Thoracic aorta (tissue), 2 donors: ENCODE measurements around the gene RHCE. TPM values are rescaled to one million over a fixed set of nuclear protein-coding genes. Genes with fewer than 3 reads are reported as not detected.
"Not testable (repeated sequence)": the region's sequence is repeated elsewhere in the genome, so short reads cannot be mapped to it uniquely, and the experiment has no call there.

Experiments used
- ATAC-seq: fragments of 150-250 bp; one replicate; pipeline ENCODE4 v1.8.0; 2017; ENCODE audit warnings: low read depth; ENCODE audit not compliant: insufficient number of reproducible peaks, low FRiP score
- DNase-seq: peaks from one replicate; pipeline ENCODE4 v3.0.0-alpha.2; 2020; ENCODE audit warnings: low spot score
- H3K27ac ChIP-seq, 2 donors: fragments of 200-600 bp; sonication (generic); 1 replicate in 1 of 2; 2 replicates in 1 of 2; pipeline ENCODE4 v1.5.1; 2016; ENCODE audit warnings: mild to moderate bottlenecking in 2 of 2, moderate library complexity in 2 of 2
- H3K27me3 ChIP-seq: fragments of 200-600 bp; sonication (generic); replicated peaks from 2 replicates; pipeline ENCODE4 v1.6.0; 2016; ENCODE audit warnings: mild to moderate bottlenecking; ENCODE audit not compliant: insufficient read depth
- H3K36me3 ChIP-seq: fragments of 200-600 bp; sonication (generic); one replicate; pipeline ENCODE4 v1.5.1; 2016
- H3K4me1 ChIP-seq, 2 donors: fragments of 200-600 bp; sonication (generic); 1 replicate in 1 of 2; 2 replicates in 1 of 2; pipeline versions ENCODE4 v1.5.1 to v1.6.0; 2016; ENCODE audit warnings: low read depth in 2 of 2, mild to moderate bottlenecking in 1 of 2; ENCODE audit not compliant: control insufficient read depth in 1 of 2
- H3K4me3 ChIP-seq: fragments of 200-600 bp; sonication (generic); 2 replicates; pipeline ENCODE4 v1.5.1; 2016; ENCODE audit warnings: mild to moderate bottlenecking
- H3K9me3 ChIP-seq: fragments of 200-600 bp; sonication (generic); 2 replicates; pipeline ENCODE4 v1.5.1; 2016
- CTCF ChIP-seq: fragments of 200-600 bp; sonication (generic); IDR thresholded peaks from one replicate; pipeline ENCODE4 v1.5.1; 2019; ENCODE audit warnings: antibody characterized with exemption
- total RNA-seq, 2 donors: library from RNA; depleted of rRNA; stranded (reverse); fragments of >200 nt; gene quantifications; one replicate each; pipeline versions ENCODE4 v1.1.0 to v1.2.3, GENCODE V29; 2016

RHCE gene
- total RNA-seq, 2 donors from 2014 or later, result not detected

GRCh38 chr1:25461849-25462248, 41.2 kb upstream of the RHCE start:
- DNase-seq (no peak), ATAC-seq (no peak)
- H3K4me3 ChIP-seq, result no peak overlapping the region
- no peak overlapping the region for H3K27ac ChIP-seq
- no peaks in the 10 kb centered on the region for H3K9me3 ChIP-seq
- H3K36me3 ChIP-seq, result peaks cover 4% of the 10 kb centered on the region
- no peaks in the 10 kb centered on the region for H3K27me3 ChIP-seq
- no peak for TF ChIP-seq CTCF
- H3K4me1 ChIP-seq, result peaks cover 13 to 42% of the 10 kb centered on the region in 2 donors

GRCh38 chr1:25460816-25461215, 40.2 kb upstream of the RHCE start:
- H3K27me3 ChIP-seq, DNase-seq, H3K4me3 ChIP-seq, H3K27ac ChIP-seq, ATAC-seq, H3K9me3 ChIP-seq: not testable (repeated sequence)
- H3K4me1 ChIP-seq, result peaks cover 13 to 42% of the 10 kb centered on the region in 2 donors
- peaks cover 11% of the 10 kb centered on the region for H3K36me3 ChIP-seq

- Histone ChIP-seq H3K4me3 (no peak overlapping the region), H3K27me3 (no peaks in the 10 kb centered on the region), H3K27ac (no peak overlapping the region), H3K9me3 (no peaks in the 10 kb centered on the region), H3K36me3 (peaks cover 13% of the 10 kb centered on the region), H3K4me1 (peaks cover 13 to 42% of the 10 kb centered on the region in 2 donors)
- TF ChIP-seq CTCF, result no peak
- no peak for DNase-seq
- no peak for ATAC-seq
Observed at GRCh38 chr1:25460020-25460419, 39.4 kb upstream of the RHCE start.

- H3K9me3 ChIP-seq, result no peaks in the 10 kb centered on the region
- H3K27ac ChIP-seq, result no peak overlapping the region
- H3K4me1 ChIP-seq, result peaks cover 13 to 40% of the 10 kb centered on the region in 2 donors
- H3K27me3 ChIP-seq, result no peaks in the 10 kb centered on the region
- ATAC-seq (no peak), DNase-seq (no peak)
- TF ChIP-seq CTCF, result no peak
- H3K36me3 ChIP-seq, result peaks cover 13% of the 10 kb centered on the region
- H3K4me3 ChIP-seq, result no peak overlapping the region
Observed at GRCh38 chr1:25458541-25459298, 38.1 kb upstream of the RHCE start.

- ATAC-seq (no peak), DNase-seq (no peak)
- no peaks in the 10 kb centered on the region for H3K9me3 ChIP-seq
- H3K4me1 ChIP-seq, result peaks cover 6 to 22% of the 10 kb centered on the region in 2 donors
- no peak for TF ChIP-seq CTCF
- H3K36me3 ChIP-seq, result peaks cover 13% of the 10 kb centered on the region
- H3K27ac ChIP-seq, result no peak overlapping the region
- H3K4me3 ChIP-seq, result no peak overlapping the region
- no peaks in the 10 kb centered on the region for H3K27me3 ChIP-seq
Observed at GRCh38 chr1:25456502-25456901, 35.9 kb upstream of the RHCE start.

GRCh38 chr1:25451908-25452307, 31.3 kb upstream of the RHCE start:
- Histone ChIP-seq H3K36me3 (peaks cover 17% of the 10 kb centered on the region), H3K4me3 (no peak overlapping the region), H3K4me1 (no peaks in the 10 kb centered on the region), H3K27me3 (no peaks in the 10 kb centered on the region), H3K27ac (no peak overlapping the region), H3K9me3 (no peaks in the 10 kb centered on the region)
- ATAC-seq (no peak), DNase-seq (no peak)
- TF ChIP-seq CTCF, result no peak
